Thyroid gland (tissue), 4 donors: ENCODE measurements around the gene SELENOM.

Experiments used
- POLR2A ChIP-seq, 2 donors: fragments of 450-650 bp; IDR thresholded peaks; one replicate each; pipeline ENCODE4 v1.6.1; 2017; ENCODE audit warnings: antibody characterized with exemption in 2 of 2, mild to moderate bottlenecking in 2 of 2, moderate library complexity in 1 of 2
- TF ChIP-seq, protein P1 (sequence below), 6 experiments: fragments of 200-600 bp in 3 of 6; fragments of 450-650 bp in 3 of 6; sonication (generic) in 3 of 6; IDR thresholded peaks; one replicate each; pipeline ENCODE4 v1.5.1; 2016 to 2019; ENCODE audit warnings: antibody characterized with exemption in 6 of 6, mild to moderate bottlenecking in 2 of 6, inconsistent platforms in 1 of 6, moderate library complexity in 1 of 6

DNA sequence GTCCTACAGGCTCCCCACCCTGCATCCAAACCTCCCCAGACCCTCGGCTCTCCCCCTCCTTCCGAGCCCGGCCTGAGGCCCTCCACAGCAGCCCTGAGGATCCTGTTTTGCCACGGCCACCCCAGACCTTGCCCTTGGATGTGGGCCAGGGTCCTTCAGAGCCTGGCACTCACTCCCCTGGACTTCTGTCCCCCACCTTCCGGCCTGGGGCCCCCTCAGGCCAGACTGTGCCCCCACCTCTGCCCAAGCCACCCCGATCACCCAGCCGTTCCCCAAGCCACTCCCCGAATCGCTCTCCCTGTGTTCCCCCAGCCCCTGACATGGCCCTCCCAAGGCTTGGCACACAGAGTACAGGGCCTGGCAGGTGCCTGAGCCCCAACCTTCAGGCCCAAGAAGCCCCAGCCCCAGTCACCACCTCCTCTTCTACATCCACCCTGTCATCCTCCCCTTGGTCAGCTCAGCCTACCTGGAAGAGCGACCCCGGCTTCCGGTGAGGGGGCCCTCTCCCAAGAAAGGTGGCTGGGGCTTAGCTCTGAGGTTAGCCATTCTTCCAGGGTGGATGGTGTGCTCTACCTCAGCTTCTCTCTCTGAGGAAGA, 18.3 kb upstream of the SELENOM start:
- TF ChIP-seq, protein P1, sequence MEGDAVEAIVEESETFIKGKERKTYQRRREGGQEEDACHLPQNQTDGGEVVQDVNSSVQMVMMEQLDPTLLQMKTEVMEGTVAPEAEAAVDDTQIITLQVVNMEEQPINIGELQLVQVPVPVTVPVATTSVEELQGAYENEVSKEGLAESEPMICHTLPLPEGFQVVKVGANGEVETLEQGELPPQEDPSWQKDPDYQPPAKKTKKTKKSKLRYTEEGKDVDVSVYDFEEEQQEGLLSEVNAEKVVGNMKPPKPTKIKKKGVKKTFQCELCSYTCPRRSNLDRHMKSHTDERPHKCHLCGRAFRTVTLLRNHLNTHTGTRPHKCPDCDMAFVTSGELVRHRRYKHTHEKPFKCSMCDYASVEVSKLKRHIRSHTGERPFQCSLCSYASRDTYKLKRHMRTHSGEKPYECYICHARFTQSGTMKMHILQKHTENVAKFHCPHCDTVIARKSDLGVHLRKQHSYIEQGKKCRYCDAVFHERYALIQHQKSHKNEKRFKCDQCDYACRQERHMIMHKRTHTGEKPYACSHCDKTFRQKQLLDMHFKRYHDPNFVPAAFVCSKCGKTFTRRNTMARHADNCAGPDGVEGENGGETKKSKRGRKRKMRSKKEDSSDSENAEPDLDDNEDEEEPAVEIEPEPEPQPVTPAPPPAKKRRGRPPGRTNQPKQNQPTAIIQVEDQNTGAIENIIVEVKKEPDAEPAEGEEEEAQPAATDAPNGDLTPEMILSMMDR (IDR thresholded peaks at IDR 0.05), result no peak
- TF ChIP-seq POLR2A (IDR thresholded peaks at IDR 0.05), result no peak
